GM12865 (cell line): Measurements from ENCODE around the gene CDC42EP1.
"Not testable (repeated sequence)": the region's sequence is repeated elsewhere in the genome, so short reads cannot be mapped to it uniquely, and the experiment has no call there.

Experiments used
- DNase-seq: peaks from one replicate; pipeline ENCODE4 v3.0.0; 2010; ENCODE audit warnings: low read depth
- H3K4me3 ChIP-seq: 2 replicates; pipeline ENCODE4 v1.5.1; 2011; ENCODE audit warnings: mild to moderate bottlenecking, low read depth, low read length, control low read depth
- TF ChIP-seq, protein P1 (sequence below): IDR thresholded peaks from 2 replicates; pipeline ENCODE4 v1.5.1; 2011; ENCODE audit warnings: low read length, control low read depth, low read depth, inconsistent platforms; ENCODE audit not compliant: insufficient read depth; ENCODE audit errors: missing control alignments

CDC42EP1 gene

DNA sequence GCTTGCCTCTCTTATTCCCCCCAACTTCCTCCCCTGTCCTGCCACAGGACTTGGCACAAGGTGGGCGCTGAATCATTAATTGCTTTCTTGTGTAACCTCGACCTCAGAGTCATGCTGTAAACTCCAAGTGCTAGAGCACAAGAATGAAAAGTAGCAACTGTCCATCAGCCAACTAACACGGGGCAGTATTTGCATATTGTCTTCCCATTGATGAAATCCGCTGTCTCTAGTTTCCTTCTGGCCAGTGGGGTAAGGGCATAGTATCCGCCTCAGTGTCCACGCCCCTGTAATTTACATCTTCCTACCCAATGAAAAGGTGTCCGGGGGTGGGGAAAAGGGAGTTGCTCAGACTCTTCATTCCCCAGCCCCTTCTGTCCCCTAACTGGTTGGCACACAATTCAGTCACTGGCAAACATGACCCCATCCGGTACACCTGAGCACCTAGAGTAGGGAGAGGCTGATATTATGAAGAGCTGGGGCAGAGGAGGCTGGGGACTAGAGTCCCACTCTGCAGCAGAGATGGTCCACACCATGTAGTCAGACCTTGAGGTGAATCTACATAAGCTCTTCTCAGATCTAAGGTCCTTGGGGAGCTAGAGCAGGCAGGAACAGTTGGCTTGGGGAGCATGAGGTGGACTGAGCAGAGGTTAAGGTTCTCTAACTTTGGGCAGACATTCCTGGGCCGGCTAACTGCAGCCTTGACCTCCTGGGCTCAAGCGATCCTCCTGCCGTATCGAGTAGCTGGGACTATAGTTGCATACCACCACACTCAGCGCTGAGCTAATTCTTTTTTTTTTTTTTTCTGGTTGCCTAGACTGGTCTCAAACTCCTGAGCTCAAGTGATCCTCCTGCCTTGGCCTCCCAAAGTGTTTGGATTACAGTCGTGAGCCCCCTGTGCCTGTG lies 41.5 kb downstream of the CDC42EP1 start:
- TF ChIP-seq, protein P1, sequence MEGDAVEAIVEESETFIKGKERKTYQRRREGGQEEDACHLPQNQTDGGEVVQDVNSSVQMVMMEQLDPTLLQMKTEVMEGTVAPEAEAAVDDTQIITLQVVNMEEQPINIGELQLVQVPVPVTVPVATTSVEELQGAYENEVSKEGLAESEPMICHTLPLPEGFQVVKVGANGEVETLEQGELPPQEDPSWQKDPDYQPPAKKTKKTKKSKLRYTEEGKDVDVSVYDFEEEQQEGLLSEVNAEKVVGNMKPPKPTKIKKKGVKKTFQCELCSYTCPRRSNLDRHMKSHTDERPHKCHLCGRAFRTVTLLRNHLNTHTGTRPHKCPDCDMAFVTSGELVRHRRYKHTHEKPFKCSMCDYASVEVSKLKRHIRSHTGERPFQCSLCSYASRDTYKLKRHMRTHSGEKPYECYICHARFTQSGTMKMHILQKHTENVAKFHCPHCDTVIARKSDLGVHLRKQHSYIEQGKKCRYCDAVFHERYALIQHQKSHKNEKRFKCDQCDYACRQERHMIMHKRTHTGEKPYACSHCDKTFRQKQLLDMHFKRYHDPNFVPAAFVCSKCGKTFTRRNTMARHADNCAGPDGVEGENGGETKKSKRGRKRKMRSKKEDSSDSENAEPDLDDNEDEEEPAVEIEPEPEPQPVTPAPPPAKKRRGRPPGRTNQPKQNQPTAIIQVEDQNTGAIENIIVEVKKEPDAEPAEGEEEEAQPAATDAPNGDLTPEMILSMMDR: no peak
- H3K4me3 ChIP-seq: no peak overlapping the region
- peak; percentile 43 for DNase-seq

DNA sequence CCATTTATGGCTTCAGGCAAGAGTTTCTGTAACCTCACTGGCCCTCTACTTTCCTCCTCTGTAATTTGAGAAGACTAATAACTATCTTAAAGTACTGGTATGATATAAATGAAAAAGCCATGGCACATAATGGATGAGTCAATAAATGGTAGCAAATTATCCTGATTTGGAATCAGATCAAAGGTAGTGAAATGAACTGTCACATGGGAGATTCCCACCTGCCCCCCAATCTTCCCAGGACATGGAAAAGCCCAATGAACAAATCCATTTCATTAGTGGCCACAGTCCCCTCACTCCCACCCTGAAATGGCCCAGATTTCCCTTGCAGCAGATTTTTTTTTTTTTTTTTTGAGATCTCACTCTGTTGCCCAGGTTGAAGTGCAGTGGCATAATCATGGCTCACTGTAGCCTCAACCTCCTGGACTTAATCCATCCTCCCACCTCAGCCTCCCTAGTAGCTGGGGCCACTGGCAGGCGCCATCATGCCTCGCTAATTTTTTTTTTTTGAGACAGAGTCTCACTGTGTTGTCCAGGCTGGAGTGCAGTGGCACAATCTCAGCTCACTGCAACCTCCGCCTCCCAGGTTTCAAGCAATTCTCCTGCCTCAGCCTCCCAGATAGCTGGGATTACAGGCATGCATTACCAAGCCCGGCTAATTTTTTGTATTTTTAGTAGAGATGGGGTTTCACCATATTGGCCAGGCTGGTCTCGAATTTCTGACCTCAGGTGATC lies 42.4 kb downstream of the CDC42EP1 start:
- not testable (repeated sequence) for H3K4me3 ChIP-seq, DNase-seq

DNA sequence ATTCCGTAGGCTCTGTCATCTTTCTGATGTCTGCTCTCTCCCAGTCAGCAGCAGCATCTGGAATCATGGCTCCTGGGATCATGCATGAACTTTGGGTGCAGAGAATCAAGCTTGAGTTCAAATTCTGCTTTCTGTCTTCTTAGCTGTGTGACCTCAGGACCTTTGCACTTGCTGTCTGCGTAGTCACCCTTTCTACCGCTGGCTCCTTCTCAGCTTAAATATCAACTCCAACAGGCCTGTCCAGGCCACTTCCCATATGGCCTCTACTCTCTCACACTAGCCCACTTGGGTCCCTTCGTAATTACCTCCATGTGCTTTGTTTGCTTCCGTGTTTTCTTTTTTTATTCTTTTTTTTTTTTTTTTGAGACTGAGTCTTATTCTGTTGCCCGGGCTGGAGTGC lies 43.8 kb downstream of the CDC42EP1 start:
- H3K4me3 ChIP-seq: no peak overlapping the region
- TF ChIP-seq, protein P1: no peak
- DNase-seq: no peak

DNA sequence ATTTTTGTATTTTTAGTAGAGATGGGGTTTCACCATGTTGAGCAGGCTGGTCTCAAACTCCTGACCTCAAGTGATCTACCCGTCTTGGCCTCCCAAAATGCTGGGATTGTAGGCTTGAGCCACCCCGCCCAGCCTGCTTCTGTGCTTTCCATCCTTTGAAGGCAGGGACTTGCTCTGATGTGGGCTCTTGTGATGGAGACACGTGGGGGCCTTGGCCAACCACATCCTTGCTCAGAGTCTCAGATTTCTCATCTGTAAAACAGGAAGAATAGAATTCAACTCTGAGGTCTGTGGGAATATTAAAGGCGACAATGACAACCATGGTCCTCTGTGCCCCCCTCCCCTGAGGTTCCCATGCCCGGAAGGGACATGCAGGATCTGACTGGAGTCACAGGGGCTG lies 44.6 kb downstream of the CDC42EP1 start:
- DNase-seq: peak; percentile 37
- TF ChIP-seq, protein P1: no peak
- no peak overlapping the region for H3K4me3 ChIP-seq

DNA sequence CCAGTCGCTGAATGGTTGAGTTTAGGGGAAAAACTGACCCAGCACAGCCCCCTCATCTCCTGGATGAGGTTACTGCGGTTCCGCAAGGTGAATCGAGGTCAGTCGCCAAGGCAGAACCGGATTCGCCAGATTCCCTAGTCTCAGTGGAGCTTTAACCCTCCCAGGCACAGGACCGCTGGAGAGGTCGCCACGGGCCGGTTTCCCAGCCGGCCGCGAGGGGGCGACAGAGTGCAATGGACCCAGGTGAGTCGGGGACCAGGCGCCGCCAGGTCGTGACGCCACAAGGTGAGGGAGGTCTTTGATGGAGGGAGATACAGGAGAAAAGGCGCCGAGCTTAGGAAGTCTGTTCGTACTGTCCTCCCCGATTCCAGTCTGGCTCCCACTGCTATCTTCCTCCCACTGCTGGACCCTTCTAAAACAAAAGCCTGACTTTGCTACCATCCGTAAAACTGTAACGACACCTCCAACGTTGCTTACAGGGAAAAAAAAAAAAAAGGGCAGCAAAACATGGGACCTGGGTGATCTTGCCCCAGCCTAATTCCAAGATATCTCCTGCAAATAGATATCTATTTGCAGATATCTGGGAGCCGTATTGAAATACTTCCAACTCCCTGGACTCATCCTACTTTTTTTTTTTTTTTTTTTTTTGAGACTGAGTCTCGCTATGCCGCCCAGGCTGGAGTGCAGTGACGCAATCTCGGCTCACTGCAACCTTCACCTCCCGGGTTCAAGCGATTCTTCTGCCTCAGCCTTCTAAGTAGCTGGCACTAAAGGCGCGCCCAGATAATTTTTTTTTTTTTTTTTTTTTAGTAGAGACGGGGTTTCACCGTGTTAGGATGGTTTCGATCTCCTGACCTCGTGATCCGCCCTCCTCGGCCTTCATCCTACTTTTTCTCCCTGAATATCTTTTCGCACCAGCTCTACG lies 47.0 kb downstream of the CDC42EP1 start:
- TF ChIP-seq, protein P1: peak; percentile 99
- peak overlapping the region; percentile 77 for H3K4me3 ChIP-seq
- peak; percentile 89 for DNase-seq

DNA sequence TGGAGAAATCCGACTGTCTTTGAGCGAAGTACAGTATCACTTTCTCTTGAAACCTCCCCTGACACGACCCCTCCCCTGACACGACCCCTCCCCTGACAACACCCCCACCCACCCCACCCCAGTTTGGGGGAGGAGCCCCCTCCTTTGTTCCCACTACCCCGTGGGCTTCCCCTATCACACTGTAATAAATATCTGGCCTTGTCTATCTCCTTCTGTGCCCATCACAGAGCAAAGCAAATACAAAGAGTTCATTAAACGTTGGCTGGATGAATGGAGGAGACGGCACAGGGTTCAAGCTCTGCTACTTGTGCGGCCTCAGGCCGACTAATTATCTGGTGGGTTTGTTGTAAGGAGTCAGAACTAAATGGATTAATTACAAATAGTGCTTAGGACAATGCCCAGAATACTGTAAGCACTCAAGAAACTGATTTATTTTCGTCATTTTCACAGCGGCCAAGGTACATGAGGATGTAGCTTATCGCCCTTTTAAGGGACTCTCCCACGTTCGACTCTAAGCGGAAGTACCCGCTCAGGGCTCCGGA lies 47.7 kb downstream of the CDC42EP1 start:
- TF ChIP-seq, protein P1: no peak
- H3K4me3 ChIP-seq: peak overlapping the region; percentile 77
- no peak for DNase-seq
